T-helper 2 cell treated with Interferon-gamma antibody and Interleukin-4, amounts not matched to agents 5 μg/mL and 100 μg/mL, for 36 hours (primary cell): Measurements from ENCODE around the gene ISYNA1.
A peak's percentile ranks its signal among the peaks of the same experiment; 100 is the strongest.
"Not testable (repeated sequence)": the region's sequence is repeated elsewhere in the genome, so short reads cannot be mapped to it uniquely, and the experiment has no call there.

Experiments used
- DNase-seq: peaks from one replicate; pipeline ENCODE4 v3.0.0; 2021; ENCODE audit warnings: low spot score
- H3K27ac Mint-ChIP-seq: one replicate; pipeline ENCODE4 v1.8.0; 2021; ENCODE audit warnings: mild to moderate bottlenecking, mixed read lengths
- H3K27me3 Mint-ChIP-seq: one replicate; pipeline ENCODE4 v1.8.0; 2021; ENCODE audit warnings: low read depth, mixed read lengths
- H3K36me3 Mint-ChIP-seq: one replicate; pipeline ENCODE4 v1.8.0; 2021; ENCODE audit warnings: low read depth, mixed read lengths
- H3K4me1 Mint-ChIP-seq: one replicate; pipeline ENCODE4 v1.8.0; 2021; ENCODE audit warnings: low read depth, mixed read lengths
- H3K4me3 Mint-ChIP-seq: one replicate; pipeline ENCODE4 v1.8.0; 2022; ENCODE audit warnings: mild to moderate bottlenecking, moderate library complexity, mixed read lengths
- H3K9me3 Mint-ChIP-seq: one replicate; pipeline ENCODE4 v1.8.0; 2021; ENCODE audit warnings: mixed read lengths

ISYNA1 gene

GRCh38 chr19:18418483-18419194 lies 19.3 kb downstream of the ISYNA1 start:
- Mint-ChIP-seq H3K4me3 (peak overlapping the region; percentile 81), H3K36me3 (peaks cover 12% of the 10 kb centered on the region), H3K27me3 (no peaks in the 10 kb centered on the region), H3K4me1 (peaks cover 66% of the 10 kb centered on the region), H3K27ac (peak overlapping the region; percentile 88), H3K9me3 (no peaks in the 10 kb centered on the region)
- no peak for DNase-seq

GRCh38 chr19:18418029-18418482 lies 19.9 kb downstream of the ISYNA1 start:
- peak overlapping the region; percentile 88 for H3K27ac Mint-ChIP-seq
- DNase-seq, result no peak
- peaks cover 63% of the 10 kb centered on the region for H3K4me1 Mint-ChIP-seq
- no peaks in the 10 kb centered on the region for H3K9me3 Mint-ChIP-seq
- no peaks in the 10 kb centered on the region for H3K27me3 Mint-ChIP-seq
- peaks cover 10% of the 10 kb centered on the region for H3K36me3 Mint-ChIP-seq
- H3K4me3 Mint-ChIP-seq, result peak overlapping the region; percentile 81

GRCh38 chr19:18417250-18418028 lies 20.5 kb downstream of the ISYNA1 start:
- peaks cover 57% of the 10 kb centered on the region for H3K4me1 Mint-ChIP-seq
- H3K9me3 Mint-ChIP-seq, result no peaks in the 10 kb centered on the region
- peaks cover 4% of the 10 kb centered on the region for H3K36me3 Mint-ChIP-seq
- H3K4me3 Mint-ChIP-seq, result peak overlapping the region; percentile 83
- peak overlapping the region; percentile 92 for H3K27ac Mint-ChIP-seq
- DNase-seq, result peak; percentile 61
- no peaks in the 10 kb centered on the region for H3K27me3 Mint-ChIP-seq

- Mint-ChIP-seq H3K27ac (peak overlapping the region; percentile 92), H3K4me3 (peak overlapping the region; percentile 83), H3K36me3 (peaks cover 3% of the 10 kb centered on the region), H3K4me1 (peaks cover 52% of the 10 kb centered on the region), H3K27me3 (no peaks in the 10 kb centered on the region), H3K9me3 (no peaks in the 10 kb centered on the region)
- peak; percentile 65 for DNase-seq
These were observed 21.1 kb downstream of the ISYNA1 start for GRCh38 chr19:18416778-18417249.

DNA sequence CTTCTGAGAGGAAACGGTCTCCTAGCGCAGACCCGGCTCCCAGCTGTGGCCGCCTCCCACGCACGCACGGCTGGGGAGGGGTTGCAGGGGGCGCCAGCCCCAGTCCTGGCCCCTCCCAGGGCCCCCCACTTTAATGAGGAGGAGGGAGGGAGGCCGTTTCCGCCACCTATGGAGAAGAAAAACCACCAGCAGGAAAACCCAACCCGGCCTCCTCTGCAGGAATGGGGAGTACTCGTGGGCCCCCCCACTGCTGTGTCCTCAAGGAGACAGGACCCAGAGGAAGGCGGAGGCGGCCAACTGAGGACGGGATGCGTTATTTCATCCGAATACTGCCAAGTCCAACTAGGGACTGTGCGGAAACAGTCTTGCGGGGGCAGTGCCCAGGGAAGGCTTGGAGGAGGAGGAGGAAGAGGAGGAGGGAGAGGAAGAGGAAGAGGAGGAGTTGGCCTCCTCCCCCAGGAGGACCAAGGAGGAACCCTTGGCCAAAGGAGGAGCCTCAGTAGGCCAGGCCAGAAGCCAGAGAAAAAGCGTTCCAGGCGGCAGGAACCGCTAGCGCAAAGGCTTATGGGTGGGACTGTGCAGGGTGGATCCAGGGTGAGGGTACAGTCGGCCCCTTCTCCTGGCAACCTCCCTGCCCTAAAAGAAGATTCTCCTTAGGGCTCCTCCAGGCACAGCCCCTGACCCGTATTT lies 22.6 kb downstream of the ISYNA1 start:
- no peaks in the 10 kb centered on the region for H3K27me3 Mint-ChIP-seq
- peaks cover 45% of the 10 kb centered on the region for H3K4me1 Mint-ChIP-seq
- peaks cover 2% of the 10 kb centered on the region for H3K36me3 Mint-ChIP-seq
- peak overlapping the region; percentile 73 for H3K4me3 Mint-ChIP-seq
- H3K27ac Mint-ChIP-seq, result peak overlapping the region; percentile 82
- DNase-seq, result no peak
- no peaks in the 10 kb centered on the region for H3K9me3 Mint-ChIP-seq

- no peak for DNase-seq
- Mint-ChIP-seq H3K36me3 (no peaks in the 10 kb centered on the region), H3K9me3 (no peaks in the 10 kb centered on the region), H3K27me3 (no peaks in the 10 kb centered on the region), H3K27ac (peak overlapping the region; percentile 82), H3K4me3 (peak overlapping the region; percentile 36), H3K4me1 (peaks cover 43% of the 10 kb centered on the region)
These were observed 23.3 kb downstream of the ISYNA1 start for GRCh38 chr19:18414504-18415177.

DNA sequence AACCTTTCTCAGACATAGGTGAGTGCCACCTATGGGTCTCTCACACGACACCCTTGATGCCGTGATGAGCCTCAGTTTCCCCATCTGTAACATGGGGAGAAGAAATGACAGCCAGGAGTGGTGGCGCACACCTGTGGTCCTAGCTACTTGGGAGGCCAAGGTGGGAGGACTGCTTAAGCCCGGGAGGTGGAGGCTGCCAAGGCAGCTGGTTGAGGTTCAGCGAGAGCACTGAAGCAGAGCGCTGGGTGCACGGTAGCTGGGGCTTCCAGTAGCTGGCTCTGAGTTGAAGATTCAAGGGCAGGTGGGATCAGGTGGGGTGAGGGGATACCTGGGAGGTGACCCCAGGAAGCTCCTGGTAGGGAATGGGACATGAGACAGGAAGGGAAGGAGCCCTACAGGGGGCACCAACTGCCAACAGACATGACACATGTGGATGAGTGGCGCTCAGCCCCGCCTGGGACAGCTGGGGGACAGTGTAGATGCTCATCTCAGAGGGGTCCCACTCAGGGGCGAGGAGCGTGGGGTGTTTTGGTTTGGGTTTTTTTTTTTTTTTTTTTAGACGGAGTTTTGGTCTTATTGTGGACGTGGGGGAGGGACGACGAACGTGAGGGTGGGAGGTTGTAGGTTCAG lies 25.2 kb downstream of the ISYNA1 start:
- no peaks in the 10 kb centered on the region for H3K36me3 Mint-ChIP-seq
- H3K27ac Mint-ChIP-seq, result no peak overlapping the region
- peaks cover 31% of the 10 kb centered on the region for H3K4me1 Mint-ChIP-seq
- H3K27me3 Mint-ChIP-seq, result no peaks in the 10 kb centered on the region
- no peak for DNase-seq
- no peaks in the 10 kb centered on the region for H3K9me3 Mint-ChIP-seq
- no peak overlapping the region for H3K4me3 Mint-ChIP-seq

DNA sequence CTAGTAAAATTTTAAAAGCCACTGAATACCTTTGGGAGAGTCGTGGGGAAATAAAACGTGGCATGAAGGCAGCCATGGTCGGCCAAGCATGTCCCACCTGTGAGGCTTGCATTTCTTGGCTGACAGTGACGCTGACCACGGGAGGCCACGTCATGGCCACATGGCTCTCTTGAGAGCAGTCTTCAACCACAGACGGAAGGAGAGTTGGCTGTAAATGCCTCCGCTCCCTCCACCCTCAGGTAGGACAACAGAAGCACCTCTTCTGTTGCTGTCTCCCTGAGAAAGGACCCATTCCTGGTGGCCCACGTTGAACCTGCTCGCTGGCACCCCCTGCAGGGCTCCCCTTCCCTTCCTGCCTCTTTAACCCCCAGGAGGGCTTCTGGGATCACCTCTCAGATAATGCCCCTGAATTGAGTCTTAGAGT lies 29.9 kb downstream of the ISYNA1 start:
- Mint-ChIP-seq H3K27me3 (no peaks in the 10 kb centered on the region), H3K27ac (no peak overlapping the region)
- no peak for DNase-seq

DNA sequence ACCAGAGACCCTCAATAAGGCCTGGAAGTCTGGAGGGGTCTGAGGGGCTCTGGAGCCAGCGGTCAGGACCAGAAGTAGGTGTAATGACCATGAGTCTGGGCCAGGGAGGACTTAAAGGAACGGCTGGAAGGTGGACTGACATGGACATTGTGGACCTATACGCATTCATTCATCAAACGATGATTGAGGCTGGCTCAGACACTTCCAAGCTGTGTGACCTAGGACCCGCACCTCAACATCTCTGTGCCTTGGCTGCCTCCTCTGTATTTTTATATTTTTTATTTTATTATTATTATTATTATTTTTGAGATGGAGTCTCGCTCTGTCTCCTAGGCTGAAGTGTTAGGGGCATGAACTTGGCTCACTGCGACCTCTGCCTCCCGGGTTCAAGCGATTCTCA lies 31.2 kb downstream of the ISYNA1 start:
- DNase-seq, result no peak
- H3K4me3 Mint-ChIP-seq, result no peak overlapping the region
- H3K27ac Mint-ChIP-seq, result no peak overlapping the region
- no peaks in the 10 kb centered on the region for H3K27me3 Mint-ChIP-seq
- H3K36me3 Mint-ChIP-seq, result no peaks in the 10 kb centered on the region
- no peaks in the 10 kb centered on the region for H3K9me3 Mint-ChIP-seq
- peaks cover 4% of the 10 kb centered on the region for H3K4me1 Mint-ChIP-seq

More for the DNA sequence above, 29.9 kb downstream of the ISYNA1 start:
- no peaks in the 10 kb centered on the region for H3K9me3 Mint-ChIP-seq
- no peaks in the 10 kb centered on the region for H3K36me3 Mint-ChIP-seq
- H3K4me1 Mint-ChIP-seq, result peaks cover 3% of the 10 kb centered on the region
- H3K4me3 Mint-ChIP-seq, result no peak overlapping the region

DNA sequence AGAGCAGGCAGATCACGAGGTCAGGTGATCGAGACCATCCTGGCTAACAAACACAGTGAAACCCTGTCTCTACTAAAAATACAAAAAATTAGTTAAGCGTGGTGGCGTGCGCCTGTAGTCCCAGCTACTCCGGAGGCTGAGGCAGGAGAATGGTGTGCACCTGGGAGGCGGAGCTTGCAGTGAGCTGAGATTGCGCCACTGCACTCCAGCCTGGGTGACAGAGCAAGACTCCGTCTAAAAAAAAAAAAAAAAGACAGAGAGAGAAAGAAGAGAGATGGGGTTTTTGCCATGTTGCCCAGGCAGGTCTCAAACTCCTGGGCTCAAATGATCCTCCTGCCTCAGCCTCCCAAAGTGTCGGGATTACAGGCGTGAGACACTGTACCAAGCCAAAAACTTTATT lies 32.2 kb downstream of the ISYNA1 start:
- not testable (repeated sequence) for DNase-seq, H3K4me3 Mint-ChIP-seq, H3K36me3 Mint-ChIP-seq, H3K27me3 Mint-ChIP-seq, H3K27ac Mint-ChIP-seq, H3K9me3 Mint-ChIP-seq
- peaks cover 10% of the 10 kb centered on the region for H3K4me1 Mint-ChIP-seq

GRCh38 chr19:18402455-18403248 lies 35.3 kb downstream of the ISYNA1 start:
- H3K27ac Mint-ChIP-seq, result peak overlapping the region; percentile 4
- H3K36me3 Mint-ChIP-seq, H3K27me3 Mint-ChIP-seq, DNase-seq, H3K9me3 Mint-ChIP-seq, H3K4me3 Mint-ChIP-seq: not testable (repeated sequence)
- peaks cover 10% of the 10 kb centered on the region for H3K4me1 Mint-ChIP-seq

- H3K4me3 Mint-ChIP-seq, result no peak overlapping the region
- peaks cover 11% of the 10 kb centered on the region for H3K27me3 Mint-ChIP-seq
- H3K9me3 Mint-ChIP-seq, result no peaks in the 10 kb centered on the region
- no peak overlapping the region for H3K27ac Mint-ChIP-seq
- DNase-seq, result no peak
- no peaks in the 10 kb centered on the region for H3K36me3 Mint-ChIP-seq
- H3K4me1 Mint-ChIP-seq, result peaks cover 12% of the 10 kb centered on the region
These were observed 36.3 kb downstream of the ISYNA1 start for GRCh38 chr19:18401580-18402112.
